Measurements from ENCODE around the gene GNB1L. TPM values are rescaled to one million over a fixed set of nuclear protein-coding genes. Genes with fewer than 3 reads are reported as not detected.

Gene GNB1L
- total RNA-seq, 2 experiments from 2014 or later = 8.8 to 9.8 TPM

GRCh38 chr22:19819911-19820879 is 34.5 kb downstream of the GNB1L start:
- H3K9me3 Mint-ChIP-seq = no peaks in the 10 kb centered on the region
- CTCF ChIA-PET = no interaction called here
- no peaks in the 10 kb centered on the region for H3K36me3 Mint-ChIP-seq (ENCODE audit: low read depth)
- no peak for DNase-seq
- H3K27me3 Mint-ChIP-seq (ENCODE audit: low read depth) = no peaks in the 10 kb centered on the region
- no peaks in the 10 kb centered on the region for H3K4me1 Mint-ChIP-seq (ENCODE audit: low read depth)
- no peak overlapping the region for H3K4me3 Mint-ChIP-seq
- H3K27ac Mint-ChIP-seq = no peak overlapping the region
- intact Hi-C loops (cut with micrococcal nuclease) = no loop called here

GRCh38 chr22:19819208-19819910 is 35.3 kb downstream of the GNB1L start:
- no peak for DNase-seq
- H3K27me3 Mint-ChIP-seq (ENCODE audit: low read depth) = no peaks in the 10 kb centered on the region
- H3K4me1 Mint-ChIP-seq (ENCODE audit: low read depth) = no peaks in the 10 kb centered on the region
- CTCF ChIA-PET = no interaction called here
- H3K36me3 Mint-ChIP-seq (ENCODE audit: low read depth) = no peaks in the 10 kb centered on the region
- no peaks in the 10 kb centered on the region for H3K9me3 Mint-ChIP-seq
- H3K4me3 Mint-ChIP-seq = no peak overlapping the region
- H3K27ac Mint-ChIP-seq = no peak overlapping the region
- intact Hi-C loops (cut with micrococcal nuclease) = no loop called here

GRCh38 chr22:19818324-19819207 is 36.1 kb downstream of the GNB1L start:
- Mint-ChIP-seq H3K36me3 (ENCODE audit: low read depth) (no peaks in the 10 kb centered on the region), H3K4me1 (ENCODE audit: low read depth) (no peaks in the 10 kb centered on the region), H3K27ac (no peak overlapping the region), H3K9me3 (no peaks in the 10 kb centered on the region), H3K4me3 (no peak overlapping the region), H3K27me3 (ENCODE audit: low read depth) (no peaks in the 10 kb centered on the region)
- intact Hi-C loops (cut with micrococcal nuclease) = no loop called here
- CTCF ChIA-PET = interaction anchor here (0.6 kb wide), 1 partner anchor 136 kb away, joined by 3 read pairs; no protein-coding TSS in a partner anchor
- DNase-seq = no peak

- H3K4me1 Mint-ChIP-seq (ENCODE audit: low read depth) = no peaks in the 10 kb centered on the region
- no peak overlapping the region for H3K27ac Mint-ChIP-seq
- CTCF ChIA-PET = no interaction called here
- DNase-seq = no peak
- no peaks in the 10 kb centered on the region for H3K27me3 Mint-ChIP-seq (ENCODE audit: low read depth)
- H3K4me3 Mint-ChIP-seq = no peak overlapping the region
- H3K36me3 Mint-ChIP-seq (ENCODE audit: low read depth) = no peaks in the 10 kb centered on the region
- no peaks in the 10 kb centered on the region for H3K9me3 Mint-ChIP-seq
- intact Hi-C loops (cut with micrococcal nuclease) = no loop called here
These were observed 38.1 kb downstream of the GNB1L start for GRCh38 chr22:19816372-19817119.

- Mint-ChIP-seq H3K9me3 (no peaks in the 10 kb centered on the region), H3K27ac (no peak overlapping the region), H3K36me3 (ENCODE audit: low read depth) (no peaks in the 10 kb centered on the region), H3K4me3 (no peak overlapping the region), H3K27me3 (ENCODE audit: low read depth) (no peaks in the 10 kb centered on the region), H3K4me1 (ENCODE audit: low read depth) (peaks cover 6% of the 10 kb centered on the region)
- CTCF ChIA-PET = no interaction called here
- intact Hi-C loops (cut with micrococcal nuclease) = no loop called here
- DNase-seq = no peak
These were observed 38.8 kb downstream of the GNB1L start for GRCh38 chr22:19815823-19816290.

DNA sequence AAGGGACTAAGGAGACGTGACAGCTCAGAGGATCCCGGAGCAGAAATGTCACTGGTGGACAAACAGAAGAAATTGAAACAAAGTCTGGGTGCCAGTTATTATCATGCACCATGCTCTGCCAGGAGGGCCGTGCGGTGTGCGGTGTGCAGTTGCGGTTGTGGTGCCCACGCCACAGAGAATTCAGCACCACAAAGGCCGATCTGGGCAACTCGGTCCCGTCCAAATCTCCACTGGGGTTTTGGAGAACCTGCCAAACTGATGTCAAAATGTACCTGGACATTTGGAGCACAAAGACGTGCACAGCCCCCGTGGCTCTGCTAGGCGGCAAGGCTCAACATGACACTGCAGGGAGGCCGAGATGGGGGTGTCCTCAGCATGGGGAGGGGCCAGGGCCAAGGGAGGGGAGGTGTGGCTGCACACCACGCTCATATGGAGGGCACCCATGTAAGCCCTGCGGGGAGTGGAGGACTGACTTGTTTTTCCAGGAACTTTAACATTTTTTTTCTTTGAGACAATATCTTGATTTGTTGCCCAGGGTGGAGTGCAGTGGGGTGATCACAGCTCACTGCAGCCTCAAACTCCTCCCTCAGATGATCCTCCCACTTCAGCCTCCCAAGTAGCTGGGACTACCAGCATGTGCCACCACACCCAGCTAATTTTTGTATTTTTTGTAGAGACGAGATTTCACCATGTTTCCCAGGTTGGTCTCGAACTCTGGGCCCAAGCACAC is 39.4 kb downstream of the GNB1L start:
- CTCF ChIA-PET = interaction anchor here (0.6 kb wide), 1 partner anchor 260 kb away, joined by 3 read pairs; no protein-coding TSS in a partner anchor
- H3K36me3 Mint-ChIP-seq (ENCODE audit: low read depth) = no peaks in the 10 kb centered on the region
- no peaks in the 10 kb centered on the region for H3K27me3 Mint-ChIP-seq (ENCODE audit: low read depth)
- no peak for DNase-seq
- no peaks in the 10 kb centered on the region for H3K9me3 Mint-ChIP-seq
- intact Hi-C loops (cut with micrococcal nuclease) = no loop called here
- H3K4me1 Mint-ChIP-seq (ENCODE audit: low read depth) = peaks cover 11% of the 10 kb centered on the region
- H3K4me3 Mint-ChIP-seq = no peak overlapping the region
- H3K27ac Mint-ChIP-seq = no peak overlapping the region

DNA sequence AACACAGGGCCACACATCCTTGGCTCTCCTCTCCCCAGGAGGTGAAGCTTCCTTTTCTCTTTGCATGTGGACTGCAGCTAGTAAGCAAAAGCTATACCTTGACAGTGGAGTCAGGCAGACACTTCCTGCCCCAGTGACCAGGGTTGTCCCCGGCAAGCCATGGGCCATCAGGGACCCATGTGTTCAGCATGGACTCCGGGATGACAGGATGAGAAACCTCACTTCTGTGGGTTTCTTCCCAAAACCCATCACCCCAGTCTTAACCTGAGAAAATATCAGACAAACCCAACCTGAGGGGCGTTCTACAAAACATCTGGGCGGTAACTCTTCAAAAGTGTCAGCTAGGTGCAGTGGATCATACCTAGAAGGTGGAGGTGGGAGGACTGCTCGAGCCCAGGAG is 40.2 kb downstream of the GNB1L start:
- Mint-ChIP-seq H3K4me1 (ENCODE audit: low read depth) (peaks cover 11% of the 10 kb centered on the region), H3K27ac (no peak overlapping the region), H3K36me3 (ENCODE audit: low read depth) (no peaks in the 10 kb centered on the region), H3K27me3 (ENCODE audit: low read depth) (no peaks in the 10 kb centered on the region), H3K4me3 (no peak overlapping the region), H3K9me3 (no peaks in the 10 kb centered on the region)
- CTCF ChIA-PET = interaction anchor here (0.6 to 0.8 kb wide), 2 partner anchors 96 to 261 kb away, joined by 3 read pairs; no protein-coding TSS in a partner anchor
- DNase-seq = no peak
- intact Hi-C loops (cut with micrococcal nuclease) = no loop called here

DNA sequence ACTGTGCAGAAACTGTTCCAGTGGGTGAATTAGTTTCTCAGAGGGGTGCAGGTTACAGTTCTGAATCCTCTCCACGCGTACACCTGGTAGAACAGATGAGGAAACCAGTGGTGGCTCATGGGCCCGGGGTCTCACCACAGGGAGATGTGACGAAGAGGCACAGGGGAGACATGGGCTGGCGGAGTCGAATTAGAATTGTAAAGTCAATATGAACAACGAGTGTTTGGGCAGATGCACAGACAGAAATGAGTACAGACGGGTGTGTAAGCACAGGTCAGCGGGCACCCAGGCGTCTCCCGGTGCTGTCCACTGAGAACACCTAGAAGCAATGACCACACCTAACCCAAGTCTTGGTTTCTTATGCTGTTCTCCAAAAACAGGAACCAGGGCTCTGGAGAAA is 41.8 kb downstream of the GNB1L start:
- Mint-ChIP-seq H3K36me3 (ENCODE audit: low read depth) (no peaks in the 10 kb centered on the region), H3K9me3 (no peaks in the 10 kb centered on the region), H3K4me3 (no peak overlapping the region), H3K27me3 (ENCODE audit: low read depth) (no peaks in the 10 kb centered on the region), H3K4me1 (ENCODE audit: low read depth) (peaks cover 11% of the 10 kb centered on the region), H3K27ac (no peak overlapping the region)
- intact Hi-C loops (cut with micrococcal nuclease) = no loop called here
- DNase-seq = no peak
- CTCF ChIA-PET = no interaction called here

GRCh38 chr22:19811811-19812771 is 42.6 kb downstream of the GNB1L start:
- Mint-ChIP-seq H3K27ac (no peak overlapping the region), H3K9me3 (no peaks in the 10 kb centered on the region), H3K36me3 (ENCODE audit: low read depth) (no peaks in the 10 kb centered on the region), H3K4me1 (ENCODE audit: low read depth) (peaks cover 11% of the 10 kb centered on the region), H3K27me3 (ENCODE audit: low read depth) (no peaks in the 10 kb centered on the region), H3K4me3 (no peak overlapping the region)
- DNase-seq = no peak
- intact Hi-C loops (cut with micrococcal nuclease) = no loop called here
- CTCF ChIA-PET = no interaction called here

GRCh38 chr22:19811211-19811621 is 43.5 kb downstream of the GNB1L start:
- Mint-ChIP-seq H3K9me3 (no peaks in the 10 kb centered on the region), H3K27ac (no peak overlapping the region), H3K4me3 (no peak overlapping the region), H3K27me3 (ENCODE audit: low read depth) (no peaks in the 10 kb centered on the region), H3K36me3 (ENCODE audit: low read depth) (no peaks in the 10 kb centered on the region), H3K4me1 (ENCODE audit: low read depth) (peaks cover 11% of the 10 kb centered on the region)
- no peak for DNase-seq
- CTCF ChIA-PET = no interaction called here
- intact Hi-C loops (cut with micrococcal nuclease) = no loop called here
